NCI-H1694 (cell line): ENCODE data around the gene COL18A1.

Experiments
- DNase-seq: peaks from one replicate; lab custom pipeline; 2025; lab: John Stamatoyannopoulos, UW

The COL18A1 gene

GRCh38 chr21:45468971-45469272 lies 64.0 kb downstream of the COL18A1 start:
- no peak for DNase-seq

DNA sequence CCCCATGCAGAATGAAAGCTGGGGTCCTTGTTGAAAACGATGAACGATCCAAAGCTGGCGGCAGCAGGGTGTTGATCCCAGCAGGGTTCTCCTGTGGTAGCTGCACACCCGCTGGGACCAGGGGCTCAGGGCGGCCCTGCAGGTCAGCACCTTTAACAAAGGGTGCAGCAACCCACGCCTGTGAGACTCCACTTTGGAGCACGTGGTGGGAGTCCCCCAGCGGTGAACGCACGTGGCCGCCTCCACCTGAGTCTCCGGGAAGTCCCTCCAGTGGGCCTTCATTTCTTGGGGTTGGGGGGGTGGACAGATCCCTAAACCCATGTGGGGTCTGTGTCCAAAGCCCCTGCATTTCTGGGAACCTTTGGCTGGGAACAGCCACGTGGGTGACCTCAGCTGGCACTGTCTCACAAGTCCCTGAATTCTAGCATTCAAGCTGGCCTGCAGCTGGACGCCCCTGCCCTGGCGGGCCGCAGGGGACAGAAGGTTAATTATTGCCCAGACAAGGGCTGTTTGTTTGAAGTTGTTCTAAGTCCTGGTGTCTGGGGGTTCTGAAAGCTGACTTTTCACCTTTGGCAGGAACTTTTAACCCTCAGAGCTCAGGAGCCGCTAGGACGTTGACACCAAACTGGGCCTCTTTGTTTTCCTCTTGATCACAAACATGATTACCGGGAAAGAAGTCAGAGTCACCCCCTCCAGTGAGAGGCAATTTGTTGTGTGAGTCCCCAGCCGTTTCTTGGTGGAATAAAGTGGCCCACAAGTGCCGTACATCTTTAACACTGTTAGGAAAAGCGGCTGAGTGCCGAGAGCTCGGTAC lies 64.5 kb downstream of the COL18A1 start:
- no peak for DNase-seq

DNA sequence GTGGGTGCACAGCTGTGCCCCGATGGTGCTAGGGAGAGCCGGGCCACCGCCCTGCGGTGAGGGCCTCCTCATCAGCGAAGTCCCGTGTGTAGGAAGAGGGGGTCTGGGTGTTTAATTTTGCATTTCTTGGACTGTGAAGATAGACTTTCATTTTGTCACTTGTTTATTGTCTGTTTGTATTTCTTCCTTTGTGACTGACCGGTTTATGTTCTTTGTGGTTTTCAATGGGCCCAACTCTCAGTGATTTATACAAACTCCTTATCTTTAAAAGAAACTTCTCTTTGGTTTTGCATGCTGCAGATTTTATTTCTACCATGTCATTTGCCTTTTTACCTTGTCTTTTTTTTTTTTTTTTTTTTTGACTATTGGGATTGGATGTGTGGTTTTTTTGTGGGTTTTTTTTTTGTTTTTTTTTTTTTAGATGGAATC lies 65.1 kb downstream of the COL18A1 start:
- no peak for DNase-seq

- DNase-seq = no peak
These were observed 66.0 kb downstream of the COL18A1 start for GRCh38 chr21:45470773-45471524.

- DNase-seq = no peak
These were observed 66.7 kb downstream of the COL18A1 start for GRCh38 chr21:45471525-45472221.

DNA sequence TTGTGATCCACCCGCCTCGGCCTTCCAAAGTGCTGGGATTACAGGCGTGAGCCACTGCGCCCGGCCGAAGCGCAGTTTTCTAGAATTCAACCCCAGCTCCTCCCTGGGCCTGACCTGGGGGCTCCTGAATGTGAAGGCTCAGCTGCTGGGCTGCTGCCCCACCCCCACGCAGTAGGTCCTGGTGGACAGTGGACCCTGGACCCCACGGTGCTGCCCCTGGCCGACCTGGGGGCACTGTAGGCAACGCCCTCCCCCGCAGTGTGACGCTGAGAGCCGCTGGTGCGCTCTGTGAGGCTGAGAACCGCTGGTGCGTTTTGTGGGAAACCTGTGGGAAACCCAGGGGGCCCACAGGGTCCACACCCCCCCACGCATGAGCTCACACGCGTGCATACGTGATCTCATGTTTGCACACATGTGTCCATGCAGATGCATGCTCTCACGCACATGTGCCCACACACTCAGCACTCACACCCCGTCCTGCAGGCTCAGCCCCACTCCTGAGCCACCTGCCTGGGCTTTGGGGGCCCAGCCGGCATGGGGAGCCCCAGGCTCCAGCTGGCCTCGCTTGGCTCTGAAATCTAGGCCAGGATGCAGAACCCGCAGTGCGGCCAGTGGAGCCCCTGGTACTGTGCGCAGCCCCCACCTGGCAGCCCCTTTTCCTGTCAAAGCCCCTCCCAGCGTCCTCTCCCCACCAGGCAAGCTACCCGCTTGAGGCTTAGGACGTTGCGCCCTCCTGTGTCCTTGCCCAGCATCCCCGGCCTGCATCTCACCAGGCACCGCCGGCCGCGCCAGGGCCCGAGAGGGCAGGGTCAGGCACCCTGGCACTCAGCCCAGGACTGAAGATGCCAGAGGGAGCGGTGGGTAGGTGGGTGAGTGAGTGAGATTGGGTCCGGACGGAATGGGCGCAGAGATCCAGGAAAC lies 67.7 kb downstream of the COL18A1 start:
- no peak for DNase-seq

GRCh38 chr21:45473496-45474322 lies 68.7 kb downstream of the COL18A1 start:
- no peak for DNase-seq

DNA sequence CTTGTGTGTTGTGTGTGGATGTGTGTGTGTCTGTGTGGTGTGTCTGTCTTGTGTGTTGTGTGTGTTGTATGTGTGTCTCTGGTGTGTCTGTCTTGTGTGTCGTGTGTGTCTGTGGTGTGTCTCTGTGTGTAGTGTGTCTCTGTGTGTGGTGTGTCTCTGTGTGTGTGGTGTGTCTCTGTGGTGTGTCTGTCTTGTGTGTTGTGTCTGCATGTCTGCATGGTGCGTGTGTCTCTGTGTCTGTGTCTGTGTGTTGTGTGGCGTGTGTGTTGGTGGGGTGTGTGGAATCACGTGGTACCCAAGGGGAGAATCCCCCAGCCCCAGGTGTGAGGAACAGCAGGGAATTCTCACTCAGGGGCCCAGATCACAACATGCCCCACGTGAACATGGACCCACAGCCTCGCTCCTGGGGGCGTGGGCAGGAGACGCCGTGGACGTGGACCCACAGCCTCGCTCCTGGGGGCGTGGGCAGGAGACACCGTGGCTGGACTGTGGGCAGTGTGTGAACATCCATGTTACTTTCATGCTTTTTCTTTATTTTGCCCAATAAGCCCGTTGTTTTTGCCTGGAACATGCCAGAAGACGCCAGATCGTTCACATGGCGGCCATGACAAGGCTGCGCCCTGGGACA lies 69.5 kb downstream of the COL18A1 start:
- DNase-seq = no peak

DNA sequence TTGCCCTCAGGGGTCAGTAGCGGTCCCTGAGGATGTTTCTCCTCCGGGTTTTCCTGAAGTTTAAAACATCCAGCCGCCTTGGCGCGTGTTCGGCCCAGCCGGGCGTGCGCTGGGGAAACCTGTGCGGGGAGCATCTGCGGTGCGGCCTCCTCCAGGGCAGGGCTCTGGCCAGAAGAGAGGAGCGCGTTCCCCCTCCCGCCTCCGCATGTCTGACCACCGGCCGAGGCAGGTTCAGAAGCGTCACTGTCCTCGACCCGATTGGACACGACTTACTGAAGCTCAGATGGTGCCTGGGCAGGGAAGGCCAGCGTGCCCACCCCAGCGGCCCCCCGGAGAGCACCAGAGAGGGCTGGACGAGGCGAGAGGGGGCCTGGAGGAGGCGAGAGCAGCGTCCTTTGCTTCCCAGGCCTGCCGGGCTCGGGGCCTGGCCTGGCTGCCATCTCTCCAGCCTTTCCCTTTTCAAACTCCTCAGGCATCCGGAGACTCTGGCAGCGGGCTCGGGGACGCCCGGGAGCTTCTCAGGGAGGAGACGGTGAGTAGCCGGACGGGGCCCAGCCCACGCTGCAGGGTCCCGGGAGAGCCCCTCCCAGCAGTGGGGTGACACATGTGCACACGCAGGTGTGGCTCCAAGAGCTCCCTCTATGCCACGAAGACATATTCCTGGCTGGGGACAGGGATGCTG lies 70.2 kb downstream of the COL18A1 start:
- DNase-seq = no peak

- no peak for DNase-seq
These were observed 71.0 kb downstream of the COL18A1 start for GRCh38 chr21:45475797-45476570.

- DNase-seq = no peak
These were observed 71.6 kb downstream of the COL18A1 start for GRCh38 chr21:45476582-45476981.

- DNase-seq = no peak
These were observed 72.5 kb downstream of the COL18A1 start for GRCh38 chr21:45477176-45478114.

GRCh38 chr21:45478115-45478801 lies 73.3 kb downstream of the COL18A1 start:
- DNase-seq = peak; percentile 62

GRCh38 chr21:45478816-45479669 lies 74.1 kb downstream of the COL18A1 start:
- DNase-seq = no peak

DNA sequence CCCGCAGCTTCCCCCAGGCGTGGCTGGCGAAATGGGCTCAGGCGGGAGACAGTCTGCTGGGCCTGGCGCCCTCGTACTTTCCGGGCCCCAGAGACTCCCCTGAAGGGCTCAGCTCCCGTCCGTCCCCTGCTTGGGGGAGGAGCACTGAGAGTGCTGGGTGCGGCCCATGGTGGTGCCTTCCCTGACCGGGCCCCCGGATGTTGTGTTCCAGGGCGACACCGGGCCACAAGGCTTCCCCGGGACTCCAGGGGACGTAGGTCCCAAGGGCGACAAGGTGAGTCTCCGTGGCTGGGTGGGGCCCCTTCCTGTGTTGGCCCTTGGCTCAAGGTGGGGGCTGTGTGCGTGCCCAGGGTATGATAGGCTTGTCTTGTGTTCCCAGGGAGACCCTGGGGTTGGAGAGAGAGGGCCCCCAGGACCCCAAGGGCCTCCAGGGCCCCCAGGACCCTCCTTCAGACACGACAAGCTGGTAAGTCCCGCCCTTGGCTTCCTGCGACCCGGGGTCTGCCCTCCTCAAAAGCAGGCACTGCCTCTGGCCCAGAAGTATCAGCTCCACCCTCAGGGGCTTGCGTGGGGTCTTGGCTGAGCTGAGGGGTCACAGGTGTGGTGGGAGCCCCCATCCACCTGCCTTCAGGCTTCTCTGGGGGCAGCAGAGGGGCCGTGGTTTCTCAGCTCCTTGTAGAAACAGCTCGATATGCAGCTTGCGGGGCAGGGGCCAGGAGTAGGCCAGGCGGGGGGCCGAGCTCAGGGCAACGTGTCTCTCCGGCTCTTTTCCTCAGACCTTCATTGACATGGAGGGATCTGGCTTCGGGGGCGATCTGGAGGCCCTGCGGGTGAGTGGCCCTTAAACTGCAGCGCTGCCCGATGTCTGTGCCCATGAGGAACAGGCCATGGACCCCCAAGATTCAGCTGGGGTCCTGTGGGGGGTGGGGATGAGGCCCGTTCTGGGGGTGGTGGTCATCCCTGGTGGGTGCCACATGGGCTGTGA lies 75.0 kb downstream of the COL18A1 start:
- no peak for DNase-seq
